SK-N-SH (cell line): Measurements from ENCODE around the gene XKR8. TPM values are rescaled to one million over a fixed set of nuclear protein-coding genes. Genes with fewer than 3 reads are reported as not detected.

ENCODE experiments used
- CTCF ChIA-PET: fragments of 300-600, 350-600 bp; formaldehyde crosslinking; extraction: SDS; loops from one replicate; lab custom pipeline; 2021; lab: Yijun Ruan, JAX
- POLR2A ChIA-PET: fragments of 350-600 bp; sonication (Branson Sonifier 250); formaldehyde crosslinking; extraction: SDS; loops from one replicate; lab custom pipeline; 2020; ENCODE audit warnings: antibody characterized with exemption, inconsistent platforms; lab: Yijun Ruan, JAX
- DNase-seq: peaks from one replicate; pipeline ENCODE4 v3.0.0; 2012
- H2AFZ ChIP-seq: fragments of 200-600 bp; sonication (generic); 2 replicates; pipeline ENCODE4 v1.8.1; 2016; ENCODE audit warnings: antibody characterized with exemption, mild to moderate bottlenecking, low read depth
- H3F3A ChIP-seq: fragments of 200-600 bp; sonication (generic); replicated peaks from 2 replicates; pipeline ENCODE3; 2016; ENCODE audit warnings: antibody characterized with exemption, mild to moderate bottlenecking; ENCODE audit not compliant: insufficient read depth
- H3K27ac ChIP-seq, 2 experiments: fragments of 200-500 bp in 1 of 2; fragments of 200-600 bp in 1 of 2; sonication (Bioruptor generic) in 1 of 2; sonication (generic), shearing (Covaris generic) in 1 of 2; 2 replicates each; pipeline versions ENCODE4 v1.5.1 to v1.6.1; 2014 to 2016; ENCODE audit warnings: low read depth in 2 of 2, inconsistent platforms in 1 of 2, low read length in 1 of 2, mild to moderate bottlenecking in 1 of 2, mixed read lengths in 1 of 2
- H3K27me3 ChIP-seq: fragments of 200-600 bp; sonication (generic), shearing (Covaris generic); 2 replicates; pipeline ENCODE4 v1.6.1; 2016; ENCODE audit warnings: mixed run types; ENCODE audit not compliant: insufficient read depth
- H3K36me3 ChIP-seq, 2 experiments: fragments of 200-500 bp in 1 of 2; fragments of 200-600 bp in 1 of 2; sonication (Bioruptor generic) in 1 of 2; sonication (generic) in 1 of 2; replicated peaks in 1 of 2; 2 replicates each; pipeline versions ENCODE3 to v1.5.1; 2014 to 2016; ENCODE audit warnings: low read length in 1 of 2, mild to moderate bottlenecking in 1 of 2; ENCODE audit not compliant: insufficient read depth in 2 of 2, control insufficient read depth in 1 of 2
- H3K4me1 ChIP-seq, 2 experiments: fragments of 200-500 bp in 1 of 2; fragments of 200-600 bp in 1 of 2; sonication (Bioruptor generic) in 1 of 2; sonication (generic), shearing (Covaris generic) in 1 of 2; 2 replicates each; pipeline versions ENCODE4 v1.5.1 to v1.6.1; 2014 to 2016; ENCODE audit warnings: low read depth in 1 of 2, low read length in 1 of 2, mixed run types in 1 of 2; ENCODE audit not compliant: insufficient read depth in 2 of 2, control insufficient read depth in 1 of 2
- H3K4me2 ChIP-seq: fragments of 200-600 bp; sonication (generic), shearing (Covaris generic); 2 replicates; pipeline ENCODE4 v1.6.1; 2017; ENCODE audit warnings: mixed run types
- H3K4me3 ChIP-seq, 2 experiments: fragments of 200-500 bp in 1 of 2; fragments of 200-600 bp in 1 of 2; sonication (Bioruptor generic) in 1 of 2; sonication (generic), shearing (Covaris generic) in 1 of 2; 2 replicates each; pipeline versions ENCODE4 v1.5.1 to v1.8.1; 2014 to 2016; ENCODE audit warnings: low read depth in 2 of 2, inconsistent platforms in 1 of 2, low read length in 1 of 2, mild to moderate bottlenecking in 1 of 2, mixed read lengths in 1 of 2, moderate library complexity in 1 of 2
- H3K79me2 ChIP-seq: fragments of 200-600 bp; sonication (generic); 2 replicates; pipeline ENCODE4 v1.8.1; 2017; ENCODE audit warnings: mild to moderate bottlenecking; ENCODE audit not compliant: insufficient read depth
- H3K9ac ChIP-seq: fragments of 200-600 bp; sonication (generic); 2 replicates; pipeline ENCODE4 v1.6.1; 2017; ENCODE audit warnings: mixed run types
- H3K9me2 ChIP-seq: fragments of 200-600 bp; sonication (generic); 2 replicates; pipeline ENCODE4 v1.6.1; 2017; ENCODE audit warnings: mixed run types
- H3K9me3 ChIP-seq: fragments of 200-600 bp; sonication (generic); 2 replicates; pipeline ENCODE4 v1.6.1; 2017; ENCODE audit warnings: mixed run types, mild to moderate bottlenecking, moderate library complexity
- H4K20me1 ChIP-seq: fragments of 200-600 bp; sonication (generic); 2 replicates; pipeline ENCODE4 v1.6.1; 2017; ENCODE audit warnings: mild to moderate bottlenecking, mixed run types; ENCODE audit not compliant: insufficient read depth
- CHD2 ChIP-seq: fragments of 150-350 bp; IDR thresholded peaks from 2 replicates; pipeline ENCODE4 v1.6.1; 2018; ENCODE audit warnings: low read length; ENCODE audit not compliant: partially characterized antibody
- EZH2phosphoT487 ChIP-seq: fragments of 200-600 bp; sonication (generic); IDR thresholded peaks from 2 replicates; pipeline ENCODE4 v1.6.1; 2017; ENCODE audit warnings: low read depth, mixed run types, mild to moderate bottlenecking, antibody characterized with exemption, moderate library complexity, borderline replicate concordance
- GABPA ChIP-seq: IDR thresholded peaks from 2 replicates; pipeline ENCODE4 v1.4.0; 2012; ENCODE audit warnings: low read depth, mild to moderate bottlenecking
- MXI1 ChIP-seq: IDR thresholded peaks from 2 replicates; pipeline ENCODE4 v1.6.1; 2012; ENCODE audit warnings: mild to moderate bottlenecking, low read depth, low read length, improper control_type of control experiment
- NFIC ChIP-seq: IDR thresholded peaks from 2 replicates; pipeline ENCODE4 v1.4.0; 2012; ENCODE audit warnings: borderline replicate concordance
- NRF1 ChIP-seq: IDR thresholded peaks from 2 replicates; pipeline ENCODE4 v1.6.1; 2012; ENCODE audit warnings: low read depth, mild to moderate bottlenecking, low read length
- RXRA ChIP-seq: IDR thresholded peaks from 2 replicates; pipeline ENCODE4 v1.4.0; 2012; ENCODE audit warnings: low read depth, mild to moderate bottlenecking, borderline replicate concordance
- SMC3 ChIP-seq: IDR thresholded peaks from 2 replicates; pipeline ENCODE4 v1.6.1; 2012; ENCODE audit warnings: low read depth, low read length, improper control_type of control experiment
- TAF1 ChIP-seq: IDR thresholded peaks from 2 replicates; pipeline ENCODE4 v1.6.1; 2012; ENCODE audit warnings: low read depth, mild to moderate bottlenecking, low read length, moderate library complexity, borderline replicate concordance
- TCF12 ChIP-seq: IDR thresholded peaks from 2 replicates; pipeline ENCODE4 v1.4.0; 2012
- WGBS: methylation state at CpG from one replicate; pipeline ENCODE4 v1.1.6; 2017; ENCODE audit warnings: low lambda C conversion rate; 5-methylcytosine and 5-hydroxymethylcytosine counted together
- polyA plus RNA-seq, 3 experiments: library from polyadenylated mRNA; depleted of rRNA; stranded (reverse); fragments of >200 nt; gene quantifications; 2 replicates each; pipeline ENCODE4 v1.2.3, GENCODE V29; 2012
- TF ChIP-seq, protein P1 (sequence below): IDR thresholded peaks from 2 replicates; pipeline ENCODE4; 2012
- TF ChIP-seq, protein P2 (sequence below): fragments of 200-600 bp; sonication (generic); IDR thresholded peaks from 2 replicates; pipeline ENCODE4 v1.6.1; 2017; ENCODE audit warnings: antibody characterized with exemption, mild to moderate bottlenecking, moderate library complexity
- TF ChIP-seq, protein P3 (sequence below): IDR thresholded peaks from 2 replicates; pipeline ENCODE4 v1.4.0; 2012; ENCODE audit warnings: low read depth, borderline replicate concordance
- TF ChIP-seq, protein P4 (sequence below): IDR thresholded peaks from 2 replicates; pipeline ENCODE4 v1.4.0; 2012; ENCODE audit warnings: low read depth

XKR8 gene
- polyA plus RNA-seq, 1 of the 3 experiments (the other 2 are of a cell fraction), result 0.02 TPM

DNA sequence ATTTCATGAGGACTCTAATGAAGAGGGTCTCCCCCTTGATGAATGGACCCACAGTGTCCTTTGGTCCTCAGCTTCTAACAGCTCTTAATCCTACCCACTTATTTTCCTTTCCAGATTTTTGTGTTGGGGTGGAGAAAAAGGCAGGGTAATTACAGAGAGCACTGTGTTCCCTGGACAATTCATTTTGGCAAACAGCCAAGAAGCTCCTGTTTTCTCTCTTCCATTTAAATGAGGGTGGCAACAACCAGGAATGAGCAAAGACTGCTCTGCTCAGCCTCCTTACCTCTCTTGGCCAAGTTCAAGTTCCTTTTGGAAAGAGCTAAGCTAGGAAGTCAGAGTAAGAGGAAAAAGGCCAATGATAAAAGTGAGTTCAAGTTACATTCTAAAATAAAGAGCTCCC, 11.9 kb downstream of the XKR8 start:
- Histone ChIP-seq H3K9me2 (no peaks in the 10 kb centered on the region), H2AFZ (no peak overlapping the region), H3K9me3 (no peaks in the 10 kb centered on the region), H3K27ac (no peak overlapping the region), H3F3A (peaks cover 8% of the 10 kb centered on the region), H3K9ac (no peak overlapping the region), H3K27me3 (no peaks in the 10 kb centered on the region), H4K20me1 (no peaks in the 10 kb centered on the region), H3K4me1 (peaks cover 10 to 14% of the 10 kb centered on the region in 2 experiments; a peak in 3 of 4 replicates), H3K4me3 (no peak overlapping the region), H3K79me2 (no peaks in the 10 kb centered on the region), H3K4me2 (no peak overlapping the region), H3K36me3 (peaks cover 13 to 23% of the 10 kb centered on the region in 2 experiments)
- ChIA-PET POLR2A (no interaction called here), CTCF (interaction anchor here (0.8 to 1.9 kb wide), 4 partner anchors 10 to 300 kb away, joined by 3 to 10 read pairs (median 3); partner anchors contain the start of gene IFI6)
- peak; percentile 48 for DNase-seq
- peak; percentile 52; the same call in 1 of the 2 replicates for TF ChIP-seq NFIC
- TF ChIP-seq, protein P1, sequence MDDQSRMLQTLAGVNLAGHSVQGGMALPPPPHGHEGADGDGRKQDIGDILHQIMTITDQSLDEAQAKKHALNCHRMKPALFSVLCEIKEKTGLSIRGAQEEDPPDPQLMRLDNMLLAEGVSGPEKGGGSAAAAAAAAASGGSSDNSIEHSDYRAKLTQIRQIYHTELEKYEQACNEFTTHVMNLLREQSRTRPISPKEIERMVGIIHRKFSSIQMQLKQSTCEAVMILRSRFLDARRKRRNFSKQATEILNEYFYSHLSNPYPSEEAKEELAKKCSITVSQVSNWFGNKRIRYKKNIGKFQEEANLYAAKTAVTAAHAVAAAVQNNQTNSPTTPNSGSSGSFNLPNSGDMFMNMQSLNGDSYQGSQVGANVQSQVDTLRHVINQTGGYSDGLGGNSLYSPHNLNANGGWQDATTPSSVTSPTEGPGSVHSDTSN, result no peak

DNA sequence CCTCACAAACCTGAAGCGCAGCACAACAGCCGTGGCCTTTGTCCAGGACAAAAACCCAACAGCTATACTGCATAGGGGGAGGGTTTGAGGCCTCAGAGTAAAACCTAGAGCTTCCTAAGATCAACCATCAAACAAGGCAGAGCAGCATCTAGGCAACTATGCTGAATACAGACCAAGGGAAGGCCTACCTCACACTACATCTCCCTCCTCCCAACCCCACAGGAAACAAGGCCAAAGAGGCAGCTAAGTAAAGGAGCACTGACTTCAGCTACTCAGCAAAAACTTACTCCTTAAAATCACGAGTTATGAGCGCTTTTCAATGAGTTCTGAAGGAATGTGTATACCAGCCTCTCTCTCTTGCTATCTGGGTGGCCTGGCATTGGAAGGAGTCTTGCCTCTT, 12.4 kb downstream of the XKR8 start:
- H3K27ac ChIP-seq, result no peak overlapping the region; a peak in 1 of 4 replicates
- CTCF ChIA-PET, result interaction anchor here (0.8 to 1.9 kb wide), 4 partner anchors 9 to 300 kb away, joined by 3 to 10 read pairs (median 3); partner anchors contain the start of gene IFI6

More for the DNA sequence above, 12.4 kb downstream of the XKR8 start:
- POLR2A ChIA-PET, result no interaction called here
- Histone ChIP-seq H3K36me3 (peaks cover 17 to 26% of the 10 kb centered on the region in 2 experiments), H3K9me3 (no peaks in the 10 kb centered on the region), H4K20me1 (no peaks in the 10 kb centered on the region), H3F3A (peaks cover 8% of the 10 kb centered on the region)
- TF ChIP-seq EZH2phosphoT487, result no peak
- no peak for TF ChIP-seq TCF12
- TF ChIP-seq MXI1, result no peak
- TF ChIP-seq, protein P2, sequence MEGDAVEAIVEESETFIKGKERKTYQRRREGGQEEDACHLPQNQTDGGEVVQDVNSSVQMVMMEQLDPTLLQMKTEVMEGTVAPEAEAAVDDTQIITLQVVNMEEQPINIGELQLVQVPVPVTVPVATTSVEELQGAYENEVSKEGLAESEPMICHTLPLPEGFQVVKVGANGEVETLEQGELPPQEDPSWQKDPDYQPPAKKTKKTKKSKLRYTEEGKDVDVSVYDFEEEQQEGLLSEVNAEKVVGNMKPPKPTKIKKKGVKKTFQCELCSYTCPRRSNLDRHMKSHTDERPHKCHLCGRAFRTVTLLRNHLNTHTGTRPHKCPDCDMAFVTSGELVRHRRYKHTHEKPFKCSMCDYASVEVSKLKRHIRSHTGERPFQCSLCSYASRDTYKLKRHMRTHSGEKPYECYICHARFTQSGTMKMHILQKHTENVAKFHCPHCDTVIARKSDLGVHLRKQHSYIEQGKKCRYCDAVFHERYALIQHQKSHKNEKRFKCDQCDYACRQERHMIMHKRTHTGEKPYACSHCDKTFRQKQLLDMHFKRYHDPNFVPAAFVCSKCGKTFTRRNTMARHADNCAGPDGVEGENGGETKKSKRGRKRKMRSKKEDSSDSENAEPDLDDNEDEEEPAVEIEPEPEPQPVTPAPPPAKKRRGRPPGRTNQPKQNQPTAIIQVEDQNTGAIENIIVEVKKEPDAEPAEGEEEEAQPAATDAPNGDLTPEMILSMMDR, result no peak
- TF ChIP-seq NRF1, result no peak
- no peak for TF ChIP-seq TAF1
- TF ChIP-seq, protein P3, sequence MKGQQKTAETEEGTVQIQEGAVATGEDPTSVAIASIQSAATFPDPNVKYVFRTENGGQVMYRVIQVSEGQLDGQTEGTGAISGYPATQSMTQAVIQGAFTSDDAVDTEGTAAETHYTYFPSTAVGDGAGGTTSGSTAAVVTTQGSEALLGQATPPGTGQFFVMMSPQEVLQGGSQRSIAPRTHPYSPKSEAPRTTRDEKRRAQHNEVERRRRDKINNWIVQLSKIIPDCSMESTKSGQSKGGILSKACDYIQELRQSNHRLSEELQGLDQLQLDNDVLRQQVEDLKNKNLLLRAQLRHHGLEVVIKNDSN, result no peak
- TF ChIP-seq, protein P4, sequence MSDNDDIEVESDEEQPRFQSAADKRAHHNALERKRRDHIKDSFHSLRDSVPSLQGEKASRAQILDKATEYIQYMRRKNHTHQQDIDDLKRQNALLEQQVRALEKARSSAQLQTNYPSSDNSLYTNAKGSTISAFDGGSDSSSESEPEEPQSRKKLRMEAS, result no peak
- TF ChIP-seq CHD2, result no peak
- no peak for TF ChIP-seq RXRA
- TF ChIP-seq GABPA, result no peak
- no peak for TF ChIP-seq SMC3
- TF ChIP-seq, all 33 proteins: peak for 0
- Histone ChIP-seq H2AFZ (no peak overlapping the region), H3K27me3 (no peaks in the 10 kb centered on the region), H3K4me2 (no peak overlapping the region), H3K9me2 (no peaks in the 10 kb centered on the region), H3K9ac (no peak overlapping the region), H3K4me3 (no peak overlapping the region), H3K4me1 (peaks cover 10 to 14% of the 10 kb centered on the region in 2 experiments; a peak in 3 of 4 replicates), H3K79me2 (no peaks in the 10 kb centered on the region)
- 81% methylated on average over 4 of the region's 4 CpGs for WGBS
- no peak for DNase-seq
